GM12878 (cell line): ENCODE measurements around the gene TMEM131L. TPM values are rescaled to one million over a fixed set of nuclear protein-coding genes. Genes with fewer than 3 reads are reported as not detected.
A peak's percentile ranks its signal among the peaks of the same experiment; 100 is the strongest.

Experiments used
- ATAC-seq: fragments of 200-7000 bp; cut with Tn5 transposase; 3 replicates; pipeline ENCODE4 v1.9.1; 2020; ENCODE audit warnings: mild to moderate bottlenecking, moderate library complexity
- BruUV-seq: library from RNA; stranded (reverse); fragments of 400-500 nt; replicated peaks from 2 replicates; lab custom pipeline; 2021; lab: Mats Ljungman, UMichigan
- CTCF ChIA-PET: fragments of 300-600 bp; sonication (Branson Sonifier 250); formaldehyde crosslinking; extraction: SDS; loops from one replicate; lab custom pipeline; 2021; ENCODE audit warnings: inconsistent platforms; lab: Yijun Ruan, JAX
- POLR2A ChIA-PET: fragments of 350-600 bp; formaldehyde crosslinking; extraction: SDS; loops from one replicate; lab custom pipeline; 2021; ENCODE audit warnings: inconsistent platforms; lab: Charles Lee
- RAD21 ChIA-PET: fragments of 300-600 bp; sonication (Branson Sonifier 250); formaldehyde crosslinking; loops from one replicate; lab custom pipeline; 2023; ENCODE audit warnings: antibody characterized with exemption; ENCODE audit not compliant: unreplicated experiment; lab: Charles Lee
- SMC1A ChIA-PET: fragments of 300-600 bp; sonication (Branson Sonifier 250); formaldehyde crosslinking; loops from one replicate; lab custom pipeline; 2023; ENCODE audit not compliant: unreplicated experiment, uncharacterized antibody; lab: Charles Lee
- DNase-seq: peaks from one replicate; pipeline ENCODE4 v3.0.0-alpha.2; 2011; ENCODE audit warnings: low read depth, low spot score
- FAIRE-seq: peaks from 3 replicates; lab custom pipeline; 2011; peaks lifted over from hg19 to GRCh38; lab: Jason Lieb, UNC
- H2AFZ ChIP-seq: 2 replicates; pipeline ENCODE4 v1.6.0; 2011; ENCODE audit warnings: low read depth, low read length, control low read depth; ENCODE audit not compliant: control insufficient read depth
- H3K27ac ChIP-seq: 2 replicates; pipeline ENCODE4 v1.5.1; 2011; ENCODE audit warnings: control low read depth; ENCODE audit not compliant: control insufficient read depth, insufficient read depth
- H3K27me3 ChIP-seq, 2 experiments: replicated peaks in 1 of 2; 2 replicates each; pipeline versions ENCODE4 v1.6.0 to v1.6.1; 2011; ENCODE audit warnings: low read length in 1 of 2; ENCODE audit not compliant: control insufficient read depth in 2 of 2, insufficient read depth in 2 of 2
- H3K36me3 ChIP-seq, 2 experiments: 2 replicates each; pipeline ENCODE4 v1.5.1; 2011; ENCODE audit warnings: low read length in 1 of 2; ENCODE audit not compliant: control insufficient read depth in 2 of 2, insufficient read depth in 2 of 2
- H3K4me1 ChIP-seq: 2 replicates; pipeline ENCODE4 v1.6.1; 2011; ENCODE audit warnings: mild to moderate bottlenecking, low read length, moderate library complexity, mixed read lengths; ENCODE audit not compliant: control insufficient read depth, insufficient read depth
- H3K4me2 ChIP-seq: 2 replicates; pipeline ENCODE4 v1.6.0; 2011; ENCODE audit warnings: control low read depth; ENCODE audit not compliant: control insufficient read depth, insufficient read depth
- H3K4me3 ChIP-seq: fragments of 200-600 bp; sonication (generic); 2 replicates; pipeline ENCODE4 v1.5.1; 2016
- H3K79me2 ChIP-seq: 2 replicates; pipeline ENCODE4 v1.6.0; 2011; ENCODE audit warnings: low read length; ENCODE audit not compliant: control insufficient read depth, insufficient read depth
- H3K9ac ChIP-seq: 2 replicates; pipeline ENCODE4 v1.8.0; 2011; ENCODE audit warnings: low read length, control low read depth, mixed read lengths; ENCODE audit not compliant: control insufficient read depth, insufficient read depth
- H3K9me3 ChIP-seq: replicated peaks from 3 replicates; pipeline ENCODE4 v1.5.1; 2011; ENCODE audit warnings: mild to moderate bottlenecking, low read length; ENCODE audit not compliant: control insufficient read depth, insufficient read depth
- H4K20me1 ChIP-seq: 2 replicates; pipeline ENCODE4 v1.6.0; 2011; ENCODE audit not compliant: control insufficient read depth, insufficient read depth
- EGR1 ChIP-seq, 2 experiments: IDR thresholded peaks; 1 replicate in 1 of 2; 2 replicates in 1 of 2; pipeline ENCODE4 v1.6.1; 2011 to 2012; ENCODE audit warnings: low read depth in 2 of 2, low read length in 2 of 2, borderline replicate concordance in 1 of 2, mild to moderate bottlenecking in 1 of 2, moderate library complexity in 1 of 2
- IKZF2 ChIP-seq, 2 experiments: fragments of 450-650 bp; IDR thresholded peaks; 2 replicates each; pipeline ENCODE4 v1.6.1; 2017; ENCODE audit warnings: mild to moderate bottlenecking in 2 of 2, moderate library complexity in 2 of 2
- MTA3 ChIP-seq: IDR thresholded peaks from 2 replicates; pipeline ENCODE4 v1.6.1; 2012; ENCODE audit warnings: low read length, inconsistent platforms, borderline replicate concordance
- POLR2A ChIP-seq: IDR thresholded peaks from 2 replicates; pipeline ENCODE4 v1.6.1; 2011; ENCODE audit warnings: low read depth, mild to moderate bottlenecking, low read length
- RELB ChIP-seq: fragments of 450-650 bp; IDR thresholded peaks from 2 replicates; pipeline ENCODE4 v1.6.1; 2017; ENCODE audit warnings: low read depth, mild to moderate bottlenecking, moderate library complexity
- SMARCA5 ChIP-seq: fragments of 450-650 bp; IDR thresholded peaks from 2 replicates; pipeline ENCODE4 v1.6.1; 2017; ENCODE audit warnings: mild to moderate bottlenecking
- SUPT20H ChIP-seq: IDR thresholded peaks from 2 replicates; pipeline ENCODE4 v1.6.1; 2011; ENCODE audit warnings: low read depth, mild to moderate bottlenecking, low read length, moderate library complexity, borderline replicate concordance; ENCODE audit not compliant: control insufficient read depth
- WGBS: methylation state at CpG from one replicate; pipeline ENCODE4 v1.1.6; 2016; ENCODE audit warnings: low lambda C conversion rate; ENCODE audit not compliant: insufficient replicate concordance, insufficient coverage; ENCODE audit errors: missing lambda C conversion rate; 5-methylcytosine and 5-hydroxymethylcytosine counted together
- in situ Hi-C: fragments of 300-500 bp; cut with MboI; formaldehyde crosslinking; loops from 9 replicates; pipeline ENCODE4 v1.14.3; 2018; ENCODE audit warnings: mixed read lengths
- intact Hi-C: fragments of 100-400 bp; cut with micrococcal nuclease; formaldehyde crosslinking; loops from one replicate; pipeline ENCODE4 v1.14.2; 2022; ENCODE audit not compliant: unreplicated experiment
- polyA plus RNA-seq, 11 experiments: library from polyadenylated mRNA; depleted of rRNA in 4 of 11; unstranded in 6 of 11; stranded (reverse) in 5 of 11; fragments of >200 nt; fragmentation: Nextera tagmentation in 4 of 11; fragmentation: Illumina TruSeq in 1 of 11; extraction: Ambion mirVana in 4 of 11; extraction: Trizol in 1 of 11; gene quantifications; 1 replicate in 1 of 11; 2 replicates in 10 of 11; pipeline versions ENCODE4 v1.2.1 to v1.2.3, GENCODE V29; 2011 to 2016; ENCODE audit warnings: inconsistent platforms in 2 of 11, missing spikeins in 2 of 11, low read depth in 1 of 11
- total RNA-seq, 4 experiments: library from RNA; depleted of rRNA in 3 of 4; stranded (reverse); fragments of >200 nt in 3 of 4; fragmentation: Illumina TruSeq in 1 of 4; extraction: Trizol in 1 of 4; gene quantifications; 2 replicates each; pipeline versions ENCODE4 v1.2.1 to v1.2.3, GENCODE V29; 2013 to 2021

The TMEM131L gene
- total and polyA plus RNA-seq, 10 of the 15 experiments (the other 5 are each of a cell fraction or from before 2014, with no cell fraction given) = 8.5 to 101 (median 74.4) TPM

GRCh38 chr4:153618833-153619232 is 152.7 kb downstream of the TMEM131L start:
- ChIA-PET RAD21 (no interaction called here), SMC1A (interaction anchor here (0.6 to 1.4 kb wide), 3 partner anchors 25 to 197 kb away, joined by 3 to 4 read pairs (median 3); no protein-coding TSS in a partner anchor), POLR2A (no interaction called here), CTCF (no interaction called here)
- intact Hi-C loops = no loop called here
- no peak for DNase-seq
- Histone ChIP-seq H2AFZ (no peak overlapping the region), H3K4me3 (no peak overlapping the region), H3K4me2 (no peak overlapping the region), H3K9ac (no peak overlapping the region), H3K27me3 (no peaks in the 10 kb centered on the region), H3K27ac (no peak overlapping the region), H4K20me1 (peaks cover 5% of the 10 kb centered on the region; the same call in 1 of the 2 replicates), H3K79me2 (no peaks in the 10 kb centered on the region; the same call in 1 of the 2 replicates), H3K9me3 (no peaks in the 10 kb centered on the region), H3K4me1 (no peaks in the 10 kb centered on the region), H3K36me3 (peaks cover 38 to 55% of the 10 kb centered on the region in 2 experiments)
- 91% methylated on average over 6 of the region's 6 CpGs for WGBS
- BruUV-seq = no TSS peak
- in situ Hi-C loops = no loop called here
- ATAC-seq = no peak
- no peak for TF ChIP-seq SUPT20H
- no peak for TF ChIP-seq EGR1 (IDR thresholded peaks at IDR 0.05; ENCODE audit: borderline replicate concordance in 1 of 2, low read depth in 2 of 2, low read length in 2 of 2)
- TF ChIP-seq POLR2A = 0 out of 2 replicates have a peak, but pooled peaks have one; percentile 27
- TF ChIP-seq SMARCA5 = no peak
- TF ChIP-seq RELB = no peak
- TF ChIP-seq MTA3 = no peak
- TF ChIP-seq IKZF2 (IDR thresholded peaks at IDR 0.05) = no peak
- FAIRE-seq = no peak
